Hepatic stellate cell (primary cell): ENCODE data around the gene TMEM219.
A peak's percentile ranks its signal among the peaks of the same experiment; 100 is the strongest.
"Not testable (repeated sequence)": the region's sequence is repeated elsewhere in the genome, so short reads cannot be mapped to it uniquely, and the experiment has no call there.

ENCODE experiments used
- DNase-seq: peaks from one replicate; pipeline ENCODE4 v3.0.0; 2011; ENCODE audit warnings: low spot score

Gene TMEM219, protein sequence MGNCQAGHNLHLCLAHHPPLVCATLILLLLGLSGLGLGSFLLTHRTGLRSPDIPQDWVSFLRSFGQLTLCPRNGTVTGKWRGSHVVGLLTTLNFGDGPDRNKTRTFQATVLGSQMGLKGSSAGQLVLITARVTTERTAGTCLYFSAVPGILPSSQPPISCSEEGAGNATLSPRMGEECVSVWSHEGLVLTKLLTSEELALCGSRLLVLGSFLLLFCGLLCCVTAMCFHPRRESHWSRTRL

DNA sequence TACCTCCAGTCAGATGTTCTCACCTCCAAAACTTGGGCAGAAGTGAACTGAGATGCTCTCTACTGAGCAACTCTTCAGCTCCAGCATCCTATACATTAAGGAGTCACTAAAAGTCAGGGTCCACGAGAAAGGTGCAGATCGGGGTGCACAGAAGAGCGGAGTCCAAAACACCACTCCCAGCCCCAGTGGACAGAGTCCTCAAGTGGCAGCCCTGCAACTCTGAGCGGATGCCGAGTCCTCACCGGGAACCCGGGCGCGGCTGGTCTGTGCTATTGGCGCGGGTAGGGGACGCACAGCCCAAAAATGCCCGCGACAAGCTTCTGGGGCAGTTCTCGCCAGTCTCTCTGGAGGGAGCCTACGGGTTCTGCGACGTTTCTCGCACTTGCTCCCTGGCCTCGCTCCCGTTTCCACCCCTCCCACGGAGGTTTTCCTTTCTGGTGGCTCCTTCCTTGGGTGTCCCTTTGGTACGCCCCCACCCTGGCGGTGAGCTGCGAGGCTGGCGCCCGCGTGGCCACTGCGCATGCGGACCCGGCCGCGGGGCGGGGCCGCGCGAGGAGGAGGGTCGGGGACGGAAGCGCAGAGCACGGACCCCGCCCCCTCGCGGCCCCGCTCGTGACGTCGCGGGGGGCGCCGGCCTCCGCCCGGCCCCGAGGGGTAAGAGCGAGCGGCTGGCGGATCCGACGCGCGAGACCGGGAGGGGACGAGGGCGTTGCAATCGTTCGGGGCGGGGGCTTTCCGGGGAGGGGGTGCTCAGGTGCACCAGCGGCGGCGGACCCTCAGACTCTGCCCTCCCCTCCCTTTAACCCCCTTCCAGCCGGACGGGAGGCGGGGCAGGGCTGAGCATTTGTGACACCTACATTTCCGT lies at the start of gene TMEM219:
Gene TMEM219, plus strand, starts transcription at position 601 of the 865 bp plus-strand sequence. CDS start 1,065 bp downstream, outside the sequence.
- DNase-seq = peak; percentile 96

- DNase-seq = no peak
These were observed 49.8 kb upstream of the TMEM219 start for GRCh38 chr16:29912087-29912486.

- no peak for DNase-seq
These were observed 48.4 kb upstream of the TMEM219 start for GRCh38 chr16:29913514-29913913.

DNA sequence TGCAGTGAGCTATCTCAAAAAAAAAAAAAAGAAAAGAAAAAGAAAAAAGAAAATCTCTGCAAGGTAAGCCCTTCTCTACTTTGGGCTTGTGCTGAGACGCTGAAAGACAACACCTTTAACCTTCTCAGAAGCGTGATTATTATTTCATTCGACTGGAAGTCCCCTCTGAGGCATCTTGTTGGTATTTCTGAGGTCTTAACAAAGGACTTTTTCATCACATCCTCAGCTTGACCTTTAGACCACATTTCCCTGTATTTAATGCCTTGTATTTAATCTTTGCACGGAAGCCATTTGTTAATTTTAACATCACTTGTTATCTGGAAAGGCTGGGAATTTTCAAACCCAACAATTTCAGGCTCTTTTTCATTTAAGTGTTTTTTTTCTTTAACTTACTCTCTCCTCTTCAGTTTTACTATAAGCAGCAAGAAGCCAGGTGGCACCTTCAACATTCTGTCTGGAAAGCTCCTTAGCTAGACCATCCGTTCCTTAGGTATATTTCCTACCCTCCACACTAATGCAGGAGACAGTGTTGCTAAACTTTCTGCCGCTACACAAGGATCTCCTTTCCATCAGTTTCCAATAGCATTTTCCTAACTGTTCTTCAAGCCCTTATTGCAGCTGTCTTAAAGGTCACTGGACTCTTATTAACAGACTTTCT lies 46.2 kb upstream of the TMEM219 start:
- DNase-seq = no peak

DNA sequence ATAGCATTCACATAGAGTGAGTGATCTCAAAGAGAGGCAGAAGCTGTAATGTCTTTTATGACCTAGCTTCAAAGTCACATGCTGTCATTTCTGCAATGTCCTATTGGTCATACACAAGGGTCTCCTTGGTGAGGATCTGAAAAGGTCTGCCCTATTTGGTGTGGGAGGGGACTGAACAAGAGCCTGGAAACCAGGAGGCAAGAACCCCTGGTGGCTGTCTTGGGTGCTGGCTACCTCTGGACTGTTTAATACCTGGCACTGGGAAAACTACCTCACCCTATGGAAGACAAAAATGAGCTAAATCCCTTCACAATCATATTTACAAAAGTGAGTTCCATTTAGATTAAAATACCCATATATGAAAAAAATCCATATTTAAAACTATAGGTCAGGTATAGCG lies 44.9 kb upstream of the TMEM219 start:
- DNase-seq = no peak

- no peak for DNase-seq
These were observed 41.4 kb upstream of the TMEM219 start for GRCh38 chr16:29920288-29921033.

- DNase-seq = no peak
These were observed 40.9 kb upstream of the TMEM219 start for GRCh38 chr16:29921034-29921385.

DNA sequence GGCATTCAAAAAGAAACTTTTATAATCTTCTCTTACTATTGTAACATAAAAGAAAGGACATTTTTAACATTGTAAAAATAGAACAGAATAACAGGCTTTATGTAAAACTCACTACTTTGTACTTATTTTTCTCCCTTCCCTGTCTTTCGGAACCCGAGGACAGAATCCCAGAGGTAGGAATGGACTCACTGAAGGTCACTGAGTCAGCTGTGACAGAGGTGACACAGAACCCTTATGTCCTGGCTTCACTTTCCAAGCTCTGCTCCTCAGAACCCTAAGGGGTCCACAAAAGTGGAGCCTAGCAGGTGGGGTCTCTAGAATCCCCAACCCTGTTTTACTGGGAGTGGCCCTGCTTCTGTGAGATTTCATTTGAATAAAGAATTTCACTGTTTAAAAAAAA lies 39.6 kb upstream of the TMEM219 start:
- no peak for DNase-seq

- DNase-seq = no peak
These were observed 38.8 kb upstream of the TMEM219 start for GRCh38 chr16:29922986-29923501.

GRCh38 chr16:29925105-29925756 lies 36.6 kb upstream of the TMEM219 start:
- no peak for DNase-seq

GRCh38 chr16:29925781-29926710 lies 35.8 kb upstream of the TMEM219 start, which contains the start of gene KCTD13:
Gene KCTD13, minus strand, starts transcription at chr16:29926226. Its CDS starts 193 bp downstream, at chr16:29926033.
- DNase-seq = peak; percentile 98

DNA sequence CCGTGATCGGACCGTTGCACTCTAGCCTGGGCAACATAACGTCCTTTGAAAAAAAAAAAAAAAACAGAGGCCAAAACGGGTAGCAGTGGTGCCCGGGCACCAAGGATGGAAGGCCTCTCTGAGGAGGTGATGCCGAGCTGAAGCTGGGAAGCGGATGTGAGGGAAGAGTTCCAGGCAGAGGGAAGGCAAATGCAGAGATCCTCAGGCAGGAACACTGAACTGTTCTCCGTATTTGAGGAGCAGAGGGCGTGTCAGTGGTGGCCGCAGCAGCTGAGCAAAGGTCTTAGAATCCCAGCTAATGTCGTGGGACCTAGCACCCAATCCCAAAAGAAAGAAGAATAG lies 35.2 kb upstream of the TMEM219 start:
- peak; percentile 50 for DNase-seq

- no peak for DNase-seq
These were observed 34.6 kb upstream of the TMEM219 start for GRCh38 chr16:29927070-29927905.

GRCh38 chr16:29931750-29932149 lies 30.1 kb upstream of the TMEM219 start:
- not testable (repeated sequence) for DNase-seq

DNA sequence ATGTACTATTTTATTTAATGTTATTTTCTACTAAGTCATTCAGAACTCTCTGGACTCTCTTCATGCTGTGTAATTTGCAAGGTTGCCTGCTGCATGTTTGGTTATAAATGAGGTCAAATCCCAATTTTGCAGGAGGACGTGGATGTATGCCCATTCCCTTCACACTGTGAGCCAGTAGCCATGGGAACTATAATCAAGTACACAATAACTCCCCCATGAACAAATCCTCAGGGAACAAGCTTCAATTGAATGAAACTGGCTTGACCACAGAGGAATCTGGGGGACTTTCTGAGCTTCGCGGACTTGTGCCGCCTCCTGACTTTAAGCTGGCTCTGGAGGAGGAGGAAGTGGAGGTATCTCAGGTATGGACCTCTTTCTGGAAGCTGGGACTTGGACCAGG lies 21.2 kb upstream of the TMEM219 start:
- DNase-seq = no peak

- peak; percentile 86 for DNase-seq
These were observed 17.8 kb upstream of the TMEM219 start for GRCh38 chr16:29943846-29944799.

- DNase-seq = no peak
These were observed 14.0 kb upstream of the TMEM219 start for GRCh38 chr16:29947897-29948296.

DNA sequence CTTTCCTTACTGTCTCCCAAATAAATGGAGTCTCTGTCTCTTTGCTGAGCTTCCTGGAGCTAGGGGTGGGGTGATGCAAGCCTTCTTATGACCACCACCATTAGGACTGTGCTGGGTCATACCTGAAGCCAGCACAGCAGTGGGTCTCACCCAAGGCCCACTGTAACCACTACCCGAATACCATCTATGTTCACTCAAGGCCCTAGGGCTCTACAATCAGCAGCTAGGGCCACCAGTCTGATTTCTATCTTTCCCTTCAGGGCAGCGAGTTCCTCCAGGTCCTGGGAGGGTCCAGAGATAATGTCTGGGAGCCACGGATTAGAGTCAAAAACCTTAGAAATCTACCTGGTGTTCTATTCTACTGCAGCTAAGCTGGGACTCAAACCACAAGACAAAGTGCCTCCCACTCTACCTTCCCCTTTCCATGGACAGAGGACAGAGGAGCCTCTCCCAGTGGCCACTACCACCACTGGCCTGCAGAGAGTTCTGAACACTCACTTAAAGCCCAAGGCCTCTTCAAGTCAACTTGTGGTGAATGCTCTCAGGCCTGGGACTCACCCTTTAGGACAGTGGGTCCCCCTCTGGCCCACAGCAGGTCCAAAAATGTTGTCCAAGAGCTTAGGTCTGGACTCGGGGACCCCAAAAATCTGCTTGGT lies 10.9 kb upstream of the TMEM219 start:
- DNase-seq = no peak
